ENCODE results near the gene FBXW12.

- TF ChIP-seq CTCF (conservative IDR thresholded peaks at IDR 0.05 in 1 of 2, IDR thresholded peaks at IDR 0.05 in 1 of 2; ENCODE audit: extremely low read depth in 1 of 2, insufficient read depth in 1 of 2, low read depth in 1 of 2, low read length in 2 of 2) (no peak), EZH2 (IDR thresholded peaks at IDR 0.05; ENCODE audit: borderline replicate concordance, low read length) (no peak)
Measured at GRCh38 chr3:48334605-48335004, 37.4 kb upstream of the FBXW12 start.
